ENCODE data around the gene XCR1.

DNA sequence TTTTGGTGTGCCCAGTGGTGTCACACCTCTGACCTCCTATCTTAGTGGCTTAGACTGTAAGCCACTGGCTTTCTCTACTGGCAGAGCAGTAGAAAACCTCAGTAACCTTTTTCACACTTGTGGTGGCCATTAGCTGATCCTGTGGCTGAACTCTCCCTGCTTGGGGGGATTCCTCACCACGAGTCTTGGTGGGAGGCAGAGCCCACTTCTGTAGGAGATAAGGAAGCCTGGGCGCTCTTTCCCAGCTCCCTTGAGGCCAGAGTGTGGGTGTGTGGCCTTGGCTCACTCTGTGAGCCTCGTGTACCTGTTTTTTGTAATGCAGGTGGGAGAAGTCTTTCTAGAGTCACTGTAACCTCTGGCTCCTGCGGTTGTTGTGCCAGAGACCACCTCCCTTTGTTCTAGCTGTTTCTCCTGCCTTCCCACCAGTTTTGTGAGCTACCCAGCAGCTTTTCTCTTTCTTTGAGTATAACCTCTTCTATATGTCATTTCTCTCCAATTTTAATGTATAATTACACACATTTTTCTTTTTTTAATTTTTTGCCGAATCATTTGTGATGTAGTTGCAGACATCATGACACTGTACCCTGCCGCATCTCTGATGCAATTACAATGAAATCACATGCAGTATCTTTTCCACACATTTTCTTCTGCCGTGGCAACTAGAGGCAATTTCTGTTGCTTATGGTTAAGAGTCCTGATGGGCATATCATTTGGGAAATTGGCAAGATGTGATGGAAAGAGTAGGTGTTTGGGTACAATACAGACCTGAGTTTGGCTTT is 13.8 kb downstream of the XCR1 start:
- TF ChIP-seq, protein P1, sequence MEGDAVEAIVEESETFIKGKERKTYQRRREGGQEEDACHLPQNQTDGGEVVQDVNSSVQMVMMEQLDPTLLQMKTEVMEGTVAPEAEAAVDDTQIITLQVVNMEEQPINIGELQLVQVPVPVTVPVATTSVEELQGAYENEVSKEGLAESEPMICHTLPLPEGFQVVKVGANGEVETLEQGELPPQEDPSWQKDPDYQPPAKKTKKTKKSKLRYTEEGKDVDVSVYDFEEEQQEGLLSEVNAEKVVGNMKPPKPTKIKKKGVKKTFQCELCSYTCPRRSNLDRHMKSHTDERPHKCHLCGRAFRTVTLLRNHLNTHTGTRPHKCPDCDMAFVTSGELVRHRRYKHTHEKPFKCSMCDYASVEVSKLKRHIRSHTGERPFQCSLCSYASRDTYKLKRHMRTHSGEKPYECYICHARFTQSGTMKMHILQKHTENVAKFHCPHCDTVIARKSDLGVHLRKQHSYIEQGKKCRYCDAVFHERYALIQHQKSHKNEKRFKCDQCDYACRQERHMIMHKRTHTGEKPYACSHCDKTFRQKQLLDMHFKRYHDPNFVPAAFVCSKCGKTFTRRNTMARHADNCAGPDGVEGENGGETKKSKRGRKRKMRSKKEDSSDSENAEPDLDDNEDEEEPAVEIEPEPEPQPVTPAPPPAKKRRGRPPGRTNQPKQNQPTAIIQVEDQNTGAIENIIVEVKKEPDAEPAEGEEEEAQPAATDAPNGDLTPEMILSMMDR (conservative IDR thresholded peaks at IDR 0.05): no peak
- TF ChIP-seq ZFX (IDR thresholded peaks at IDR 0.05): no peak

All from C4-2B (cell line).